Measurements from ENCODE around the gene ARIH1.
"Not testable (repeated sequence)": the region's sequence is repeated elsewhere in the genome, so short reads cannot be mapped to it uniquely, and the experiment has no call there.

The ARIH1 gene

GRCh38 chr15:72614810-72615532, 140.8 kb downstream of the ARIH1 start:
- no peak for DNase-seq

DNA sequence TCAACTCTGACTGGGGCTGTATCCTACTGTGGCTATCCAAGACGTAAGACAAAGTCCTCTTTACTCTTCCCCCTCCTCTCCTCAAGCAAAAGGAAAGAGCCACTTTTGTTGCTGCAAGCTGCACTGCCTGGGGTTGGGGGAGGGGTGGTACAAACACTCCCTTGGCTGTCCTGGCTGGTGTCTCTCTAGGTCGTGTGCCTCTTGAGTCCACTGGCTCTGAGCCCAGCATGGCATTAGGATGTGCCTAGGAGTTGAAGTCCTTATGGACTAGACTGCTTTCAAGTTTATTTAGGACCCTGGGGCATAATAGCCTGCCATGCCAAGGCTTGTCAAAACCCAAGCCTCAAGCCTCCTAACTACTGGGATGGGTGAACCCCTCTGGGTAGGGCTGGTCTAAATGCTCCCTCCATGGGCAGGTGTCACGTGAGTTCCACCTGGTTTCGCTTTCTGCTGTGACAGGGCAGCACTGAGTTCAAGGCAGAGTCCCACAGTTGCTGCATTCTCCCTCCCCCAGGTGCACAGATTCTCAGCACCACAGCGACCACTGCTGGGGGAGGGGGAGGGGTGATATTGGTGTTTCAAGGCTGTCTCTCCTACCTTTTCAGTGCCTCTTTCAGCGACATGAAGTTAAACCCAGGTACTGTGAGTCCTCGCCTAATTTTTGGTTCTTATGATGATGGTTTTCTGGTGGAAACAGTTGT, 141.6 kb downstream of the ARIH1 start:
- peak; percentile 13 for DNase-seq

- DNase-seq = no peak
Measured at GRCh38 chr15:72616491-72617210, 142.5 kb downstream of the ARIH1 start.

GRCh38 chr15:72623854-72624253, 149.7 kb downstream of the ARIH1 start:
- not testable (repeated sequence) for DNase-seq

DNA sequence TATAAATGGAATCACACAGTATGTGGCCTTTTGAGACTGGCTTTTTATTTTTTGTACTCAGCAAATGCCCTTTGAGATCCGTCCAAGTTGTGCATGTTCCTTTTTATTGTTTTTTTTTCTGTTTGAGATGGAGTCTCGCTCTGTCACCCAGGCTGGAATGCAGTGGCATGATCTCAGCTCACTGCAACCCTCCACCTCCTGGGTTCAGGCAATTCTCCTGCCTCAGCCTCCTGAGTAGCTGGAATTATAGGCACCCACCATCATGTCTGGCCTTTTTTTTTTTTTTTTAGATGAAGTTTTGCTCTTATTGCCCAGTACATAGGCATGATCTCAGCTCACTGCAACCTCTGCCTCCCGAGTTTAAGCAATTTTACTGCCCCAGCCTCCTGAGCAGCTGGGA, 152.0 kb downstream of the ARIH1 start:
- not testable (repeated sequence) for DNase-seq

DNA sequence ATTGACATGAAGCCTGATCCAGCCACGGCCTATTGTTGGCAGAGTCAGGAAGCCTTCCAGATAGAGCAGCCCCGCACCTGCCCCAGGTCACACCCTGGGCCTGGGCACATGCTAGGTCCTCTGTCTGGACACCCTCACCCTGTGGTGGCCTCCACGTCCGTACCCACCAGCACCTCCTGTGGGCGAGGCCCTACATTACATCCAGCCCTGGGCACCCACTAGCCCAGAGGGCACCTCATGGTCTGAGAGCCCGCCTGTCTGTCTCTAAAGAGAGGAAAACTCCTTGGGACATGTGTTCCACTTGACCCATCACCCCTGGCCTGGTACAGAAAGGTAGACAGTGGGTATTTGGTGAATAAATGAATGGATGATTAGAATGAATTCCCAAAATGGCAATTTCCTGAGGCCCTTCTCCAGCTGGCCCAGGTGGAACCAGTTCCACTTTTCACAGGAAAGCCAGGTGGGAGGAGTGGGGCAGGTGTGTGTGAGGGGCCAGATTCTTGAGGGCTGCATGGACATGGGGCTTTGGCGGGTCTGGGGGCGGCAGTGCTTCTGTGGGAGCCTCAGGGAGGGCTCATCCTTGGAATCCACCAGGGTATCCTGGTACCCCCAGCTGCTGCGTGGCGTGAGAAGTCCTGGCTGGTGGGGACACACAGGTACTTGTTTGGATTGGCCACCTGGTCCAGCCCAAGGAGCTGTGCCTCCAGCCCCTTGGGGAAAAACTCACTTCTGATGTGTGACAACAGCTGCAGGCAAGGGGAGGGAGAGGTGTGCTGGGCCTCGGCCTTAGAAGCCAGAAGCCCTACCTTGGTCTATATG, 154.3 kb downstream of the ARIH1 start:
- DNase-seq = not testable (repeated sequence)

GRCh38 chr15:72629068-72629570, 155.0 kb downstream of the ARIH1 start:
- not testable (repeated sequence) for DNase-seq

DNA sequence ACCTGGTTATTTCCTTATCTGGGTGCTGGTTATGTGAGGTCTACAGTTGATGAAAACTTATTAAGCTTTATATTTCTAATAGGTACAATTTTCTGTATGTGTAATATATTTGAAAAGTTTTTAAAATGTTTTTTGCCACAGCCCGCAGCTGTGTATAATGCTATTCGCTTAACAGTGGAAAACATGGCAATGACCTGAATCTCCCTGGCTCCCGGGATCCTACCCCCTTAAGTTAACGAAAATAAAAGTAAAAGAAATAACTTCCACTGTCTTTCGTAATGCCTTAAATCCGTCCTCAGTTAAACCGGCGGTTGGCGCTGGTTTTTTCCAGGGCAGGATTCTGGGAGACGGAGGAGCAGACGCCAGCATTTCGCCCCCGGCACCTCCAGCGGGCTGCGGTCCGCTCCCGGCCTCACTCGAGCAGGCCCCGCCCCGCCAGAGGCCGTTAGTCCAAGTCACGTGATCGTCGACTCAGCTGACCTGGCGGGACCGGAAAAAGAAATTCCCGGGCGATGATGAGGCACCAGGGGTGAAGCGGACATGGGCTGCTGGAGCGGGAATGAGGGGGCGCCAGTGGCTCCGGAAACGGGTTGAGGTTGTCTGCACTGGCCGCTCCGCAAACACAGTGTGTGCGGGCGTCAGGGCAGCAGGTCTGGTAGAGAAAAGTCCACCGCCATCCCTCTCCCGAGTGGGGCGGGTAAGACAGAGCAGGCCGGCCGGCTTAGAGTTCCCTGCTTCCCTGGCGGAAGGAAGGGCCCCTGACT, 162.6 kb downstream of the ARIH1 start:
- peak; percentile 65 for DNase-seq

- not testable (repeated sequence) for DNase-seq
Measured at GRCh38 chr15:72639759-72640483, 165.8 kb downstream of the ARIH1 start.

- not testable (repeated sequence) for DNase-seq
Measured at GRCh38 chr15:72642271-72642670, 168.1 kb downstream of the ARIH1 start.

- not testable (repeated sequence) for DNase-seq
Measured at GRCh38 chr15:72648631-72649253, 174.6 kb downstream of the ARIH1 start.
